Activated CD4-positive, alpha-beta T cell treated with anti-CD3 and anti-CD28 coated beads for 1 hour (primary cell): ENCODE measurements around the gene TXNRD3.

Experiments
- DNase-seq: peaks from one replicate; pipeline ENCODE4 v3.0.0-alpha.2; 2020

TXNRD3 gene

GRCh38 chr3:126654571-126655383 lies at the start of gene TXNRD3:
TSS of gene TXNRD3 (minus strand) at chr3:126655124.
- peak; percentile 61 for DNase-seq

DNA sequence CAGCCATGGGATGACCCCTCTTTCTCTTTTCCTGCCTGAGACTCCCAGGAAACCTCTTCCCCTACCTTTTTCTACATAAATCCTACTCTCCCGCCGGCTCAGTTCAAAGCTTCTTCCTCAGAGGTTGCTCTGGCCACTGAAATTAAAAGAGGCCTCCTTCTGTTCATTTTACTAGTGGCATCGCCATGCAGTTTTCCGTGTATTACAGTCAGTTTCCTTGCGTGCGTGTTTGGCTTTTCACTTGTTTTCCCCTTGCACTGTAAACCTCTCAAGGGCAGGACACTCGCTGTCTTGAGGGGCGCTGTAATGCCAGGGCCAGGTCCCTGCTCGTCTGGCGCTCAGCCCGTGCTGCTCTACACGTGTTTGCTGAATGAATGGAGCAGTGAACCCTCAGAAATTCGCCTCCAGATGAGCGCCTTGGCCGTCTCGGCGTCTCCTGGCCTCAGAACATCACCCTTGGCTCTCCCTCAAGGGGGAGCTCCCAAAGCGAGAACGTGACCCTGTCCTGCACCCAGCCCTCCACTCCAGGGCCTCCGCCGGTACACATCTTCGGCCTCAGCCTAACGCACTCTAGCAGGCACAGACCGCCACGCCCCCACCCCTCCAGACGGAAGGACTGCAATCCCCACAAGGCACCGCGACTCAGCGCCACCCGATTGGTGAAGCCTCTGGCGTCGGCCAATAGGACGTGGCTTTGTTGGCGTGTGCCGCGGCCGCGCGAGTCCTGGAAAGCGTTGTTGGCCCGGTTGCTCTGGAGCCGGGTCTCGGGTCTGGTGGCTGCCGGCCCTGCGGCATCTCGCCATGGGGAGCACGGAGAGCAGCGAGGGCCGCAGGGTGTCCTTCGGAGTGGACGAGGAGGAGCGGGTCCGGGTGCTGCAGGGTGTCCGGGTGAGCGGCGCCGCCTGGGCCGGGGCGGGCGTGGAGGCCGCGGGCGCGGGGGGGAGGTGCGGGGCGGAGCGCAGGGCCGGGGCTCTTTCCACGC lies 48.9 kb upstream of the TXNRD3 start, which contains the start of gene CHCHD6:
Gene CHCHD6 (plus strand): TSS at position 729 of the 982 bp plus-strand sequence. CDS start 73 bp downstream, at position 802.
- DNase-seq, result peak; percentile 96

- no peak for DNase-seq
These were observed 44.1 kb upstream of the TXNRD3 start for GRCh38 chr3:126699011-126699410.

DNA sequence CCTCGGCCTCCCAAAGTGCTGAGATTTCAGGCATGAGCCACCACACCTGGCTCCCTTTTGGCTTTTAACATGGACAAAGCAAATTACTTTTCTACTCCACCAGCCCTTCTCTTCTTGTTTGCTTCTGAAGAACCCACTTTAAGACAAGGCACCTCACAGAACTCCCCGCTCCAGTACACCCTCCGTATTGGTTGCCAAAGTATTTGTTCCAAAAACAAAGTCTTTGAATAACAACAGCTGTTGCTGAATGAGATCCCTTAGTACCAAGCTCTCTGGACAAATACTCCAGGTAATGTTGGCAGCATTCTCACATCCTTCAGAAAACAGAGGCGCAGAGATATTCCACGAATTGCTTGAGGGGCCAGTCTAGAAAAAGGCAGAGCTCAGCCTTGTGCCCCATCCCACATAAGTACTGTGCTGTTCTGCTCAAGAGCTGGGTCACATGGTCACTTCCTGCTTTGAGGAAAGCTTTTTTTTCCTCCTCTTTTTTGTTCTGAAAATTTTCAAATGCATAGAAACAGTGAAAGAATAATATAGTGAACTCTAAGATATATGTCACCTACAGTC lies 41.9 kb upstream of the TXNRD3 start:
- DNase-seq, result no peak

- DNase-seq, result no peak
These were observed 39.0 kb upstream of the TXNRD3 start for GRCh38 chr3:126693921-126694320.

- DNase-seq, result no peak
These were observed 37.9 kb upstream of the TXNRD3 start for GRCh38 chr3:126692858-126693257.

DNA sequence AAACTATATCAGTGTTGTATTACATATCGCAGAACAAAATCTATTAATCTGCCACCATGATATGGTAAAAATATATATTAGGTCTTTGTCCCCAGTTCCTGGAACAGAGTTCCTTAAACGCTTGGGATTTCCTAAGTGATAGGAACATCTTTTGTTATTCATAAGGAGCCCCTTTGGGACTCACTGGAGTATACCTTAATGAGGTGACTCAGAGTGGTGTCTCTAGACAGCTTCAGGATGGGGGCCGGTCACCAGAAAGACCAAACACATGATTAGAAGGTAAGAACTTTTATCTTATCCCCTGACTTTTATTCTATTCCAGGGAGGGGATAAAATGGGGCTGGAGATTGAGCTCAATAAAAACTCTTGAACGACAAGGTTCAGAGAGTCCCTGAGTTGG lies 36.8 kb upstream of the TXNRD3 start:
- no peak for DNase-seq

DNA sequence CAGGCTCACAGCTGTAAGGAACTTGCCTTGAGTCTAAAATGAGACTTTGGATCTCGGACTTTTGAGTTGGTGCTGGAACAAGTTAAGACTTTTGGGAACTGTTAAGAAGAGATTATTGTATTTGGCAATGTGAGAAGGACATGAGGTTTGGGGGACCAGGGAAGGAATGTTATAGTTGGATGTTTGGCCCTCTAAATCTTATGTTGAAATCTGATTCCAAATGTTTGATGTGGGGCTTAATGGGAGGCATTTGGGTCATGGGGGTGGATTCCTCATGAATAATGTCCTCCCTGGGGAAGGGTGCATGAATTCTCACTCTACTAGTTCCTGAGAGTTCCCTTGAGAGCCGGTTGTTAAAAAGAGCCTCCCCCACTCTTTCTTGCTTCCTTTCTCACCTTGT lies 30.6 kb upstream of the TXNRD3 start:
- no peak for DNase-seq

DNA sequence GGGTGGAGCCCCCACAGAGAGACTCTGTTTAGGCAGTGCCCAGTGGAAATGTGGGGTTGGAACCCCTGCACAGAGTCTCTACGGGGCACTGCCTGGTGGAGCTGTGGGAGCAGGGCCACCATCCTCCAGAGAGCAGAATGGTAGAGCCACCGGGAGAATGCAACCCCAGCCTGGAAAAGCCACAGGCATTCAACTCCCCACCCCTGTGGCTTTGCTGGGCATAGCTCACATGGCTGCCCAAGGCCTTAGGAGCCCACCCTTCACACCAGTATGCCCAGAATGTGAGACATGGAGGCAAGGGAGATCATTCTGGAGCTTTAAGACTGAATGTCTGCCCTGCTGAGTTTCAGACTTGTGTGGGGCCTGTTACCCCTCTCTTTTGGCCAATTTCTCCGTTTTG lies 30.1 kb upstream of the TXNRD3 start:
- DNase-seq, result no peak

DNA sequence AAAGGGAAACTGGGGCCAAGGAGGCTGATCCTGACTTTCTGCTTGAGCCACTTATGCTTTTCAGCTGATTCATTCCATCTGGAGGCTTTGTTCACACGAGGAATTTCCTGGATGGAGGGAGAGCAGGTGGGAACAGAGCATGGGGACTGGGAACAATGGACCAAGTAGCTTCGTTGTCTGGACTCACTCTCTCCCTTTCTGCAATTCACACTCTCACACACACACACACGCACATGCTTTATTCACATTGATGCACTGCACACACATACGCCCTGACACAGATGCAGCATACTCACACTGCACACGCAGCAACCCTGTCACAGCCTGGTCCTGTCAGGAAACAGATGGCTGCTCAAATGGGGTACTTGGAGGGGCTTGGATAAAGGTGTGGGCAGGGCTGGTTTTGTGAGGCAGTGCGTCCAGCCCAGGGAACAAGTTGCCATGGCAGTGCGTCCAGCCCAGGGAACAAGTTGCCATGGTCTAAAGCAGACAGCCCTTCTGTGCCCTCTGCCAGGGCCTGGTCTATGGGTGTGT lies 29.4 kb upstream of the TXNRD3 start:
- no peak for DNase-seq

GRCh38 chr3:126683069-126683468 lies 28.1 kb upstream of the TXNRD3 start:
- DNase-seq, result no peak

GRCh38 chr3:126682009-126682408 lies 27.1 kb upstream of the TXNRD3 start:
- no peak for DNase-seq

DNA sequence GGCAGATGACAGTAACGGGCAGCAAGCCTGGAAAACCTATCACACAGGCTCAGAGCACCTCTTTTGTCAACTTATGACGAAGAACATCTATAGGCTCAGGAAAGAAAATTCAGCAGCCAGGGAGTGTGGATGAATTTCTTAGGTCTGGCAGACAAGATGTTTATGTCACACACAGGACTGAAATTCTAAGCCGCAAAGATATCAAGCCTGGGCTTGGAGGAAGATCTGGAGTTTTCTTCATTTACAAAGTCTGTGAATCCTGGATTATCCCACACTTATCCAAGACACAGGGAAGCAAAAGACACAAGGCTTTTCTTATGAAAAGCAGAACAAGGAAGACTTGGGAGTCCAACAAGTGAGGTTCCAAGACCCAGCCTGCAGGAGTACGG lies 25.7 kb upstream of the TXNRD3 start:
- no peak for DNase-seq

- no peak for DNase-seq
These were observed 25.1 kb upstream of the TXNRD3 start for GRCh38 chr3:126679831-126680666.

DNA sequence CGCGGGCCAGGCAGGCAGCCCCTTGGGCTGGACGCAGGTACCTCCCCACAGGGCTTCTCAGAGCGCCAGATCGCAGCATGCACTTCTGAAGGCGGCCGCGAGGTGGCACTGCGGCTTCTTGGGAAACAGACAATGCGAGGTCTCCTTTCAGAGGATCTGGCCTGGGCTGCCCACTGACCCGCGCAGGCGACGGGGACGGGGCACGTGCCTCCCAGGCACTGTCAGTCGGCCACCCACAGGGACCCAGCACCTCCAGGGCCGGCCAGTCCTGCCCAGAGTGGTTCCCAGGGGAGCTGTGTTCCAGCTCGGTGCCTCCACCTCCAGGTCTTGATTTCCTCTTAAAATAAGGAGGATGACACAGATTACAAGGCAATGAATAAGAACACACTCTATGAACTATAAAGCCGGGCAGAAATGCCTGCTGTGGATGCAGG lies 24.4 kb upstream of the TXNRD3 start:
- DNase-seq, result peak; percentile 59

DNA sequence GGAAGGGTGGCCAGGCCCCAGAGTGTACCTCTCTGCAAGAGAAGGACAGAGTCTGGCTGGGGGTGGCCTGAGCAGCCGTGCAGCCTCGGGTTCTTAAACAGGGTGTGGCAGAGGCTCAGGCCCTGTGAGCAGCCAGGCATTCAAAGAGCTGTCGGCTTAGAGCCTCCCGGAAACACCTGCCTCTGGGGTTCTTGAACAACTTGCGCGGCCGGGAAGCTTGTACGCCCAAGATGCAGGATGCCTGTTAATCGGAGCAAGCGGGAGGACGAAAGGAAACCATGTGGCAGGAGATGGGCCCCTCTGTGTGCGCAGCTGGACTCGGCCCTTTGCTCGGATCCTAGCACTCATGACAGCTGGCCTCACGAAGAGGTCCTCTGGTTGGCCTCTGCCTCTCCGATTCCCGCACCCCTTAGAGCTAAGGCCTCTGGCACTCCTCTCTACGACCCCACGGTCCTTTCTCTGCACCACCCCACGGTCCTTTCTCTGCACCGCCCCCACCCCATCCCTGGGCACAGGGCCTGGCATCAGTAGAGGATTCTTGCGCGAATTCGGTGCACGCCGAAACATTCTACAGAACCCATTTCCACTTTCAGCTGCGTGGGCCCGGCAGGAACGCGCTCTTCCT lies 23.9 kb upstream of the TXNRD3 start:
- DNase-seq, result no peak

GRCh38 chr3:126677862-126678503 lies 23.1 kb upstream of the TXNRD3 start:
- DNase-seq, result no peak

DNA sequence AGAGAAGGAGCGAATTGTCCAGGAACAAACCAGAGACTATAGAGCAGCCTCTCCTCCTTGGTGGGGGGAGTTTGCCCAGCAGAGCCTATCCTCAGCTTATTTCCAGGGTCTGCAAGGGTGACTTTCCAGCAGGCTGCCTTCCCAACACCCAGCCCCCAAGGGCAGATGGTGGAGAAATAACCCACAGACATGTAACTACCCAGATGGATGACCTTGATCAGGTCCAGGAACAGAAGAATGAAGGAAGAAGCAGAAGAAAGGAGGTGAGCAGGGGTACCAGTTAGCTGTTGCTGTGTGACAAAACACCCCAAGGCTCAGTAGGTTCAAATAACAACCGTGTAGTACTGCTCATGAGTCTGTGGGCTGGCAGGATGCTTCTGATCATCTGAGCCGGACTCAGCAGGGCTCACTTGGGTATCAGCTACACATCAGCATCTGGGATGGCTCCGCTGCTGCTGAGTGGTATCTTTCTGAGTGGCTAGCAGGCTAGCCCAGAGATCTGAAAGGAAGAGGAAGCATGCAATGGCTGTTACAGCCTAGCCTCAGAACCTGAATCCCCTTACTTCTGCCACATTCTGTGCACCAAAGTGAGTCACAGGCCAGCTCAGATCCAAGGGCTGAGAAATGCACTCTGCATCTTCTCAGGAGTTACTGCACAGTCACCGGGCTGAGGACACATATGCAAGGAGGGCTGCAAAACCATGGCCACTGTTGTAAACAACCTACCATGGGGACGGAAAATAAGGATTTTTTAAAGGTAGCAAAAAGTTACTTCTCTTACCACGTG lies 22.2 kb upstream of the TXNRD3 start:
- DNase-seq, result no peak

- no peak for DNase-seq
These were observed 17.8 kb upstream of the TXNRD3 start for GRCh38 chr3:126672741-126673140.

DNA sequence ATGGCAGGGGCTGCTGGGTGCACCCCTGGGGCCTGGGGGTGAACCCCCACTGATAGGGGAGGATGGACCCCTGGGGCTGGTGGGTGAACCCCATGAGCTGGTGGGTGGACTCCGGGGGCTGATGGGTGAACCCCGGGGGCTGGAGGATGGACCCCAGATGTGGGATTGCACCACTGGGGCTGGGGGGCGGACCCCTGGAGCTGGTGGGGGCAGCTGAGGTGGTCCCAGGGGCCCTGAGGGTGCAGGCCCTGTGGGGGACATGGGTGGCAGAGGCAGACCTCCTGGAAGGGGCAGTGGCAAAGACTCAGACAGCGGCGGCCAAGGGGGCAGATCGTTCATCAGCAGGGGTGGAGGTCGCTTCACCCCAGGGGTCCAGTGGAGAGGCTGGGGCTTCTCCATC lies 17.4 kb upstream of the TXNRD3 start:
- no peak for DNase-seq
